DMS 273 (cell line): Measurements from ENCODE around the gene ZBTB16.

ENCODE experiments used
- DNase-seq: peaks from one replicate; lab custom pipeline; 2025; ENCODE audit not compliant: unreplicated experiment; lab: John Stamatoyannopoulos, UW

Gene ZBTB16

DNA sequence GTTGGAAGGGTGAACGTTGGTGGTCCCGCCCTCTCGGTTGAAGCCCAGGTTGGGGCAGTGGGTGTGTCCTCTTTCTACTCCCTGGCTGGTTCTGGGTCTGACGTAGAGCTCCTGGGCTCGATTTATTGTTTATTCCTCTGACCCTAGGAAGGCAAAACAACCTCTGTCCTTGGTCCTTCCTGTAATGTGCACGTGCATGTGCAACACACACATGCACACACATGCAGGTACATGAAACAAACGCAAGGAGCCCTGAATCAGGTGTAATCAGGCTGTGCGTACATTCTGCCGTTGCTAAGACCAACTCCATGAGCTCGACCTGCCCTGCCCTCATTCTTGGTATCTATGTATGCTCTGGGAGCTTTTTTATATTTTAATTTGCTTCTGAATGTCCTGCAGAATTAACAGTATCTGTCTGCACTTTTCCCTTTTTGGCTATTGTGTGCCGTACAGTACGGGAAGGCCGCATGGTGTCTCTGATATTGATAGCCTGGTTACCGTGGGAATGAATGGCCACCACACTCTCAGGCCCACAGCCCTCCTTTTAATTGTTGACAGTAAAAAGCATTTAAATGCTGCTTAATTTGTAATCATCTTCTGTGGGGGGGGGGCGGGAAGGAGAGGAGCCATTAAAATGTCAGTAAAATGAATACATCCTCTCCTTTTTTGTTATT is 170.7 kb downstream of the ZBTB16 start:
- no peak for DNase-seq

DNA sequence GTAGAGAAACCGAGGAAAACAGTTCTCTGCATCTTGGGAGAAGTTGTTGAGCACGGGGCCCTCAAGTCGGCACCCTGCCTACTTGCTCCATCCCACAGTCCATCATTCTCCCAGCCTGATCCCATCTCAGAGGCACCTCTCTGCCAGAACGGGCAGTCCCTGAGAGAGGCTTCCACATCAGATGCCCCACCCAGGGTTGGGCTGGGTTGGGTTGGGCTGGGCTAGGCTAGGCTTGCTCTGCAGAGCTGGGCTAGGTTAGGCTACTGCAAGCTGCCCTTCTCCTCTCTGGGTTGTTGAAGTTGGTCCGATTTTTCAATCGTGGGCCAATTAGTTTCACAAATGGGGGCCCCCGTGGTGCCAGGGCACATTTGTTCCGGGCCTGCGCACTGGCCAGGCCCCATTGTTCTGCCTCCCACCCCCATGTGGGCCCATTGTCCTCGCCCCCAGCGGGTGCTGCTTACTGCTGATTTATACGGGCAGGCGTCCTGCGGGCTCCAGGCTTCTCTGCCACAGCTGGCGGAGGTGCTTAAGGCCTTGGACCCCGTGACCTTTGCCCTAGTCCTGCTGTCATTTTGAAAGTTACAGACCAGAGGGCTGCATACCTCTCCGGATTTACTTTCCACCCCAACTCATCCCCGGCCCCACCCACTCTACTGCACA is 173.0 kb downstream of the ZBTB16 start:
- no peak for DNase-seq

DNA sequence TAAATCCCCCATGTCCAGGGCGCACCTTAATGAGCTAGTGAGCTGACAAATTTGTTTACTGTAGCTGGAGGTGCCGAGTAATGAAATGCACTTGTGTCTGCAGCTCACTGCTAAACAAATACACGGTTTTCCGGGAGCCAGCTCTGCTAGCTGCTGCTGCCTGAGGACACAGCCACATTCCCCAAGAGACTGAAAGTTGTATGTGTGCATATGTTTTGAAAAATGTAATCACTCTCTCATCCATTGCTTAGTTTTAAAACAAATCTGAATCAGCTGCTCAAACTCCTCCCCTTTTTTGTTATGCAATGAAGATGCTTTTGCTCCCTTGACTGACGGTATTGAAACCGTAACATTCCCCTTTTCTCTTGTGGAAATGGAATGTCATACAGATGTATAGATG is 174.2 kb downstream of the ZBTB16 start:
- DNase-seq: no peak

DNA sequence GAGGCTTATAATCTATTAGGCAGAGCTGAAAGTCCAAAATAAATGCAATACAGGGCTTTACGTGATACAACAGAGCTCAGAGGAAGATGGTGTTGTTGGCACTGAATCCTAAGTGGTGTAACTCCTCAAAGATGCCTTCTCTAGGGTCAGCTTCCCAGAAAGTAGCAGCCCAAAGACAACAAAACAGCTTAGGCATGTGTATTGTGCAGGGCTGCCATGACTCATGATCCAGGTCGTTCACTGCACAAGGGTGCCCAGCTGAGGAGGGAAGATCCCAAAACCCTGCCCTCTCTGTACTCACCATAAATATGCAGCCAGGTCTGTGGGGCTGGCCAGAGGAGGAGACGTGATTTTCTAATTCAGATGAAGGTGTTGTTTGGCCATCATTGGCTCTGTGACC is 177.3 kb downstream of the ZBTB16 start:
- DNase-seq: no peak

DNA sequence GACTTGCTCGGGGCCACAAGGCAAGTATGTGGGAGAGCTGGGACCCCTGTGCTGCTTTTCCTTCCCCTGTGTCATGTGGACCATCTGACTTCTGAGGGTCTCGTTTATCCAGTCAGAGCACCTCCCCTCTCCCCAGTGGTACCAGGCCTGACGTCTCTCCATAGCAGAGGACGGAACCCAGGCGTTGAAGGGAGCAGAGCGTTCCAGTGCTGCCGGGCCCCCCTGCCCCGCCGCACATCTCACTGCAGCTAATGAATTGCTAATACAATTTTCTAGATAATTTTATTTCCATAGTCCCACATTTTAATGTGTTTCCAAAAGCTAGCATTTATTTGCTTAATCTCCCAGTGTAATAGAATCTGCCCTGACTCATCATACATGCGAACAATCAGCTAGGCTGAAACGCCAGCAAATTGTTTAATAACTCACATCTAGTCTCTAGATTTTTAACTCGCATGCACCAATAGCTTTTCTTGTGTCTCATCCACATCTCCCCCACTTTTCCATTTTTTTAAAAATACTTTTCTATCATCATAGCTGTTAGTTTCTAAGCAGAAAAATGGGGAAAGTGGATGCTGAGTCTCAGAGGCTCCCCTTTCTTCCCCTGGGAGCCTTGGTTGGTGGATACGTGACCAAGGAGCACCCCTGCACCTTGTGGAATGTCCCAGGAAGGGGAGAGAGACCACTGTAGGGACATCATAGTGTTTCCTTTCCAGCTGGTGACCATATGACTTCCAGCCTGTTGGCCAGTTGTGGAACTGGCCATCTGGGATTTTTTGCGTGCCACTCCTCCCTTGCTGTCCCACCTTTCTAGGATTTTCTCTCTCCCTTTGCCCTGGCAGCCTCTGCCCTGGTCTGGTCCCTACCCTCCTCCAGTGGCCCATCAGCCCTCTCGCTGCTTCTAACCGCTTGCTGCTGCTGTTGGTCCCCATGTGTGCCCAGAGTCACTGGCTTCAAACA is 178.1 kb downstream of the ZBTB16 start:
- DNase-seq: no peak

DNA sequence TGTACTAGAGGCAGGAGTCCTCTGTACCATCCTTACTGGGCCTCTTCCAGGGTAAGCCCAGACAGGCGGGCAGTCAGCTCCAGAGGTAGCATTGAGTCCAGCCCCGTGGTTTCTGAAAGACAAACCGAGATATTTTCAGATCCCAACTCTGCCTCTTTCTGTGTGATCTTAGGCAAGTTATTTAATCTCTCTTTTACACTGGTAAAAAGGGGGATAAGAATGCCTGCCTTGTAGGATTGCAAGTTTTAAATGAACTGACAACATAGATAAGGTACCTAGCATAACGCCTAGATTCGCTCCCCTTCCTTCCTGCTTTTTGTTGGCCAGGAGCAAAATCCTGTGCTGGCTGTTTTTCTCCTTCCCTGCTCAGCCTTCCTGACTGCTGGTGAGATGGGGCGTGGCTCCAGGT is 180.2 kb downstream of the ZBTB16 start:
- no peak for DNase-seq

DNA sequence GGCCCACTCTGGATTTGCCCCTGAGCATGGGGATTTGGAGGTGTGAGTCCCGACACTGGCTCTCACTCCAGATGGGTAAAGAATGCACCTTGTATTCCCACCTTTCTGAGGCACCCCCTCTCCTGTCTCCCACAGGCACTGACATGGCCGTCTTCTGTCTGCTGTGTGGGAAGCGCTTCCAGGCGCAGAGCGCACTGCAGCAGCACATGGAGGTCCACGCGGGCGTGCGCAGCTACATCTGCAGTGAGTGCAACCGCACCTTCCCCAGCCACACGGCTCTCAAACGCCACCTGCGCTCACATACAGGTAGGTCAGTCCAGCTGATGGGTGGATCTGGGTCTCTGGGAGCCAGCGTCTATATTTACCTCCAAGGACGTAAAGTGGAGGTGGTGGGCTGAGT is 182.5 kb downstream of the ZBTB16 start:
- no peak for DNase-seq

DNA sequence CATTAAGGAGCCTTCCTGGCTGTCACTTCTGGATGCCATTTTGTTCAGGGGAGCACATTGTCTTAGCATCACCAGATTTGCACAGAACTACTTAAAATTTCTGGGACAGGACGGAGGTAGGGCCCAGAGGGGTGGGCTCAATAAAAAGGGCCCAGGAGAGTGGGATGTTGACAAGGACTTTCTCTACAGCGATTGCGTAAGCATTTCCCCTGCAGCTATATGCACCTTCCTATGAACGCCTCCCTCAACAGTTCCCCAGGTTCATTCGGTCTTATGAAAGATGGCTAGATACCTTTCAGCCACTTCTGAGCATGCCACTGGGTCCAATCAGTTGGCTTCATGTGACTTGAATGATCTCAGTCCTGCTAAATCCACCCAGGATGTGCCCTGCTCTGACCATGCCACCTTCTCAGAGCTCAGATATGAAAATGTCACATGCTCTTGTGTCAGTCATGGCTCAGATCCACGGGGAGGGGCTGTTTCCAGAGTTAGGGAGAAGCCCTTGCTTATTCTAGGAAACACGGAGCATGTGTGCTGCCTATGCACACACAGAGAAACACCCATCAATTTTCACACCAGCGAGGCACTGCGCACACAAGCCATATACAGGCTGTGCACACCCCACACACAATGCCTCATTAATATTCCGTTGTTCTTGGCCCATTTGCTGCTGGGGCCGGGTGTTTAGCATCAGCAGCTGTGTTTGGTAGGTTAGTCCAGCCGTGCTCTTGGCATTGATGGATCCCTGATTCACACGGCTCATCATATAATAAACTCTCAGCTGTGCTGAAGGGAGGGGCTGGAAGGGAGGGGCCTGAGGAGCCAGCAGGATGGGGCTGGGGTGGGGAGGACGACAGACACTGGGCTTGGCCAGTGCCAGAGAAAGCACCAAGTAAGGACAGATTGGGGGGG is 184.2 kb downstream of the ZBTB16 start:
- DNase-seq: peak; percentile 15

DNA sequence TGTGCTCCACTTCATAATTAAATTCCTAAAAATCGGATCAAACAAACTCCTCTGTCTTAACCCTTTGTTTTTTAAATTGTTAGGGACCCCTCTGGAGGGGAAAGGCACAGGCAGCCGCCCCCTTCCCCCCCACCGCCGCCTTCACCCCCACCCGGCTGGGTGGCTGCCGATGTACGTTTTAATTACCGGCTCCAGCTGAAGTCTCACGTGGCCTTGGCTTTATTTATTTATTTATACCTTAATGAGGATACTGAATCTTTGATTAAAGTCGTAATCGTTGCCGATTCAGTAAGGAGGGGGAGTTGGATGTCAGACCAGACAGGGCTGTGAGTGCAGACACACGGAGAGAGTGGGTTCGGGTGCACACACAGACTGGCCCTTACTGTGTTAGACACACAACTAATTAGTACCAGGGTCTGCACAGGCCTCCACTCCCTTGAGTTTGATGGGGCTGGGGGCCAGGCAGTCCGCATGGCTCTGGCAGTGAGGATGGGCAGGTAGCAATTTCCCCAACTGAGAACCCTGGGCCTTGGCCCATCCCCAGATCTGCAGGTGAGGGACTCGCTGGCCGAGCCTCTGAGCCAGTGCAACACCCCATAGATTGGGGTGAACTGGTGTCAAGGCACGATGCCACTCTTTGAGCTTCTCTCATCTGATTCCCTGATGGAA is 185.3 kb downstream of the ZBTB16 start:
- no peak for DNase-seq

DNA sequence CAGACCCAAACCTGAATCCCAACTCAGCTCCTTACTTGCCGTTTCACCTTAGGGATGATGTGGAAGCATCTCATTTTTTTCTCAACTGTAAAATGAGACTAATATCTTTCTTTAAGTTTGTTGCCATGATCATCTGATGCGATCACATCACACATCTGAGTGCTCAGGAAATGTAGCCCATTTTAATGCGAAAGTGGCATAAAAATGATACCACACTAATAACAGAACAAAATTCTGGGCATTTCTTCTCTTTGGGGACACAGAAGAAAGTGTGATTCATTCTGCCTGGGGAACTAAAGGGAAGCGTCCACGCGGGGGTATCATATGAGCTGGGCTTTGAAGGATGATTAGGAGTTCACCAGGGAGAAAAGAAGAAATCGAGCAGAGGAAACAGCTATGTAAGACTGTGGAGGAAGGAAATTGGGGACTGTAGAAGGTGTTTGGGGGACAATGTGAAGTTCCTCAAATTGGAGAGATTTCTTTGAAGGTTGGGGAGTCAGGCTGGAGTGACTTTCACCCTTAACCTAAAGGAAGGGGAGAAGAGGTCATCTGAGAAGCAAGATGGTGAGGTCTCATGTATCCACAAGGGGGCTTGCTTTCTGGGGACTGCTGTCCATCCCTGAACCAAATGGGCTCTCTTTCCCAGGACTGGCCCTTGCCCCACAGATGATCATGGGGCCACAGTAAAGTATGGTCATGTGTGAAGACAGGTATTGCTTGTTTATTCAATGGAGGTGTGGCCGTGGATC is 187.0 kb downstream of the ZBTB16 start:
- no peak for DNase-seq

DNA sequence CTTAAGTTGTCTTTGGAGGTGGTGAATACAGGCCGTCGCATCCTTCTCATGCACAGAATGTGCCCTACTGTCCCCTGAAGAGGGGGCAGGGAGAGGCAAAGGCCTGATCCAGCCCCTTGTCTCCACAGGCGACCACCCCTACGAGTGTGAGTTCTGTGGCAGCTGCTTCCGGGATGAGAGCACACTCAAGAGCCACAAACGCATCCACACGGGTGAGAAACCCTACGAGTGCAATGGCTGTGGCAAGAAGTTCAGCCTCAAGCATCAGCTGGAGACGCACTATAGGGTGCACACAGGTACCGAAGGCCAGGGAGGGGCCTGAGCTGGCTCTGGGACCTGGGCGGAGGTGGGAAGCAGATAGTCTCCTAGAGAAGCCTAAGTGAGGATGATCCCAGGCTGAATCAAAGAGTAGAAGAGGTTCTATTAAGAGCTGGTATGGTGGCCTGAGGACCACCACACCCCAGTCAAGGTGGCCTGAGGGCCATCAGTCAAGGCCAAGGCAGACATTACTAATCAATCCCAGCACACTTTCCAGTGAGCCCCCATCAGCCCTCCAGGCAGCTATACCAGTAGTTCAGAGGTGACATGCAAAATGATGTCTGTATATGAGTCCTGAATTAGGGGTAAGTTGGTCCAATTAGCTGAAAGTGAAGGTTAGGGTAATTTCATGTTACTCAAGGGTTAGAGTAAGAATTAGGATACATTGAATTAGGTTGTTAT is 187.7 kb downstream of the ZBTB16 start:
- no peak for DNase-seq

DNA sequence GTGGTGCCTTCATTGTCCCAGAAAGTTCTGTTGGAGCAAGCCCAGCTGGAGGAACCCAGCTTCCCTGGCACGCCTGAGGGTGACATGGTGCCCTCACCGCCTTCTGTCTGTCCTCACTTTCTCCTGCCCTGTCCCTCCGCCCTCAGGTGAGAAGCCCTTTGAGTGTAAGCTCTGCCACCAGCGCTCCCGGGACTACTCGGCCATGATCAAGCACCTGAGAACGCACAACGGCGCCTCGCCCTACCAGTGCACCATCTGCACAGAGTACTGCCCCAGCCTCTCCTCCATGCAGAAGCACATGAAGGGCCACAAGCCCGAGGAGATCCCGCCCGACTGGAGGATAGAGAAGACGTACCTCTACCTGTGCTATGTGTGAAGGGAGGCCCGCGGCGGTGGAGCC is 190.7 kb downstream of the ZBTB16 start:
- no peak for DNase-seq

DNA sequence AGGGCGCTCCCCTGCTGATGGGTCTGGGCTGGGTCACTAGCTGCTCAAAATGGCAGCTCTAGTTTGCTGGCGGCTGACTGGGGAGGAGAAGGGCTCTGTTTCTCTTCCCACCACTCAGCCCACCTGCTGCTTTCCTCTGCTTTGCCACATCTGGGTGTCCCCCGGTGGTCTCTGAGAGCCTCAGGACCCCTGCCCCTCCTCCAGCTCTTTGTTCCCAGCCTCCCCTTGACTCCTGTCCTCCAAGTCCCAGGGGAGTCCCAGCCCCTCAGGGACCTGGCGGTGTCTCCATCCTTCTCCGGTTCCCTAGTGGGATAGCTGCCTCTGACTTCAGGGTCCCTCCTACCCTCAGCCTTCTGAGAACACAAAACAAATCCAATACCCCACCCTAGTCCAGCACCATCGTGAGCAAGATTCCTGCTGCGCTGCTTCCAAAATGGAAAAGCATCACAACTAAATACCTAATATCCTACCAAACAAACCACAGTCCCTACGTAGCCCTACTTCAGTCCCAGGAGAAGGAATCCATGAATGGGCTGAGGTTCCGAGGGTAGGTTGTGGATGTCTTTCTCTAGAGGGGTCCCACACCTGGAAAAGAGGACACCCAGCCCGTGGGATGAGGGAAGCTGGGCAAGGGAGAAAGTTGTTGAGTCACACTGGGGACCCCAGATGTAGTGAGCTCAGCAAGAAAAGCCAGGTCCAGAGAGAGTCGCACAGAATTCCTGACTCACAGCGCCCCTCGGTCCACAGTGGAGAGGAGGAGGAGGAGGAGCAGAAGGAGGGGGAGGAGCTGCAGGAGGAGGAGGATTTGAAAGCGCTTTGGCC is 191.7 kb downstream of the ZBTB16 start:
- no peak for DNase-seq

DNA sequence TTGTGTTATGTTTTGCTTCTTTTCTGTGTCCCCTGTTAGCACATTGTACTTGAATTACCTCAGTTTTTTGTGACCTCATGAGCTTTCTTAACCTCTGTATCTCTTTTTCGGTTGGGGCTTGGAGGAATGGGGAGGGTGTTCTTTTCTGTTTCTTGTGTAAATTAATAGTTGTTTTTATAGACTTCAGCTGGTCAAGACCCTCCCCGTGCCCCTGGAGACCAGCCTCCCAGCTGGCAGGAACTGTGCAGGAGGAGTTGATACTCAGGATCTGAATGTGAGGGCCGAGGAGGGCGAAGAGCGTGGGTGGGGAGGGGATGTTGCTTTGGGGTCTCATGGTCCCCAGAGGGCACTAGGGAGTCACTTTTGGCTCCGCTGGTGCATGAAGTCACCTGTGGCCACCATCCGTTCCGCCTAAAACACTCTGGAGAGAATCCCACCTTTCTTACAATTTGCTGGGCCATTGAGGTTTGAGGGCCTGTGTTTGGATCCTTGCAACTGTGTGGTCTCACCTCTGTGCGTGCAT is 192.4 kb downstream of the ZBTB16 start:
- no peak for DNase-seq

DNA sequence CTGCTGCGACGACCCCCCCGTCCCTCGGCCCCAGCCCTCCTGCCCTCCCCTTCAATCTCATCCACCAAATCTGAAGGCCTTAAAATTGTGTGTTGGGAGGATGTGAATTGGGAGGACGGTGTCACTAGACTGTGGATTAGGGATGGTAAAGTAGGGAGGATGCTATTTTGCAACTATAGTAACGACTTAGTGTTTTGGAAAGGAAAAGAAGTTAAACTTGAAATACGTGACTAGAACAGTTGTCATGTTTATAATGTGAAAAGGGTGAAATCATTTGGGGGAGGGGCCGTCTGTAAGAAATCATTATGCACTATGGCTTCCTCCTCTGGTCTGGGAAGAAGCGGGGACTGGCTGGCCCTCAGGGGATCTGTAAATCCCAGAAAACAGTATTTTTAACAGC is 193.3 kb downstream of the ZBTB16 start:
- no peak for DNase-seq

DNA sequence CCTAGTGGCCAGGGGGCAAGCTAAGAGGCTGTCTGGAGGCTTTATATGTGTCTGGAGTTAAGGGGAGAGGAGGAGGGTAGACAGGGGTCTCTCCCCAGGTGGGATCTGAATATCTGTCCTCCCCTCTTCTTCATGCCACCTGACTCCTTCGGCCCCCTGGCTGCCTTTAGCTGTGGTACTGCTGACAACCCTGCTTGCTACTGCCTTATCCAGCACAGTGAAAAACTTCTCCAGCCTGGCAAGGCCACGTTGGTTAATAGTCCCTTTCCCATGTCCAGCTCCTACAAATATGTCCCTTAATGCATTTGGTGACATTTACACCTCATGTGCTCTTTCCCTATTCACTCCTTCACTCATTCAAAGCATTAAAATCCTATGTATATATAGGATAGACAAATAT is 194.3 kb downstream of the ZBTB16 start:
- no peak for DNase-seq

DNA sequence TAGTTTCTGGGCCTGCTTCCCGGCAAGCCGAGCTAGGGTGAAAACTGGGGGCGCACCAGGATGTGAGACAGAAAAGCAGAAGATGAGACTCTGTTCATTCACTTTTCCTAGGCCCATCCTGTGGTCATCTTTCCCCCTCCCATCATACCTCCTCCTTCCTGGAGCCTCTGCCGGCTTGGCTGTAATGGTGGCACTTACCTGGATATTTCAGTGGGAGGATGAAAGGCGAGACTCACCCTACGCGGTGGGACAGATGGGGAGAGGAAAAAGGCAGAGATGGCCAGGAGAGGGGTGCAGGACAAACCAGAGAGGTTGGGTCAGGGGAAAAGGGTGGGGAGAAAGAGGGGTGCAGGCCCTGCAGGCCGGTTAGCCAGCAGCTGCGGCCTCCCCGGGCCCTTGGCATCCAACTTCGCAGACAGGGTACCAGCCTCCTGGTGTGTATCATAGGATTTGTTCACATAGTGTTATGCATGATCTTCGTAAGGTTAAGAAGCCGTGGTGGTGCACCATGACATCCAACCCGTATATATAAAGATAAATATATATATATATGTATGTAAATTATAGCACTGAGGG is 195.1 kb downstream of the ZBTB16 start:
- no peak for DNase-seq
